K562 (cell line): ENCODE data around the gene TBC1D20. TPM values are rescaled to one million over a fixed set of nuclear protein-coding genes. Genes with fewer than 3 reads are reported as not detected.

ENCODE experiments used
- ARID1B ChIP-seq: fragments of 450-650 bp; IDR thresholded peaks from 2 replicates; pipeline ENCODE4 v1.6.1; 2016; ENCODE audit warnings: antibody characterized with exemption, mild to moderate bottlenecking, inconsistent platforms
- C11orf30 ChIP-seq: fragments of 450-650 bp; IDR thresholded peaks from 2 replicates; pipeline ENCODE4 v1.6.1; 2016; ENCODE audit warnings: low read depth, mild to moderate bottlenecking
- CBFA2T2 ChIP-seq: fragments of 450-650 bp; conservative IDR thresholded peaks from 2 replicates; pipeline ENCODE4 v1.6.1; 2017; ENCODE audit warnings: mild to moderate bottlenecking
- ELF2 ChIP-seq: fragments of 250-450 bp; sonication (Bioruptor Pico); IDR thresholded peaks from 2 replicates; pipeline ENCODE4 v1.5.0; 2021; ENCODE audit warnings: mild to moderate bottlenecking
- HDAC1 ChIP-seq, 2 experiments: fragments of 450-650 bp; IDR thresholded peaks; 2 replicates each; pipeline ENCODE4 v1.6.1; 2016 to 2017; ENCODE audit warnings: inconsistent platforms in 1 of 2, mild to moderate bottlenecking in 1 of 2, moderate library complexity in 1 of 2
- HDAC8 ChIP-seq: fragments of 450-650 bp; IDR thresholded peaks from 2 replicates; pipeline ENCODE4 v1.6.1; 2016; ENCODE audit warnings: mild to moderate bottlenecking, missing genetic modification characterization, moderate library complexity, missing compliant biosample characterization
- MAZ ChIP-seq, 2 experiments: fragments of 450-650 bp in 1 of 2; sonication (generic) in 1 of 2; formaldehyde crosslinking; IDR thresholded peaks in 1 of 2; conservative IDR thresholded peaks in 1 of 2; 2 replicates each; pipeline versions ENCODE4 v1.4.0 to v1.5.0; 2020; ENCODE audit warnings: mild to moderate bottlenecking in 1 of 2, missing genetic modification reagents in 1 of 2
- POLR2G ChIP-seq: fragments of 200-400 bp; formaldehyde crosslinking; IDR thresholded peaks from 2 replicates; pipeline ENCODE4 v1.6.1; 2017; ENCODE audit warnings: low read depth, mild to moderate bottlenecking, antibody characterized with exemption, low read length, moderate library complexity
- RCOR1 ChIP-seq, 2 experiments: IDR thresholded peaks; 2 replicates each; pipeline ENCODE4 v1.6.1; 2012; ENCODE audit warnings: low read depth in 2 of 2, low read length in 2 of 2, borderline replicate concordance in 1 of 2, improper control_type of control experiment in 1 of 2
- RHOXF2B ChIP-seq: fragments of 250-450 bp; sonication (Bioruptor Pico); conservative IDR thresholded peaks from 2 replicates; pipeline ENCODE4 v1.5.1; 2021
- SMAD4 ChIP-seq: fragments of 250-450 bp; sonication (Bioruptor Pico); conservative IDR thresholded peaks from 2 replicates; pipeline ENCODE4 v1.8.0; 2021; ENCODE audit warnings: inconsistent platforms, mild to moderate bottlenecking, moderate library complexity
- SMARCA4 ChIP-seq: fragments of 450-650 bp; IDR thresholded peaks from 2 replicates; pipeline ENCODE4 v1.6.1; 2016
- SP1 ChIP-seq: sonication (generic); formaldehyde crosslinking; IDR thresholded peaks from 2 replicates; pipeline ENCODE4 v1.8.1; 2022; ENCODE audit warnings: mild to moderate bottlenecking, missing genetic modification reagents
- SREBF1 ChIP-seq: fragments of 150-350 bp; IDR thresholded peaks from 2 replicates; pipeline ENCODE4 v1.6.1; 2014; ENCODE audit warnings: antibody characterized with exemption, low read depth, low read length, borderline replicate concordance
- ZFX ChIP-seq: sonication (generic); formaldehyde crosslinking; IDR thresholded peaks from 2 replicates; pipeline ENCODE4 v1.8.0; 2022; ENCODE audit warnings: mild to moderate bottlenecking, missing genetic modification reagents, moderate library complexity
- ZNF589 ChIP-seq: fragments of 200-800 bp; sonication (Bioruptor generic); IDR thresholded peaks from 2 replicates; pipeline ENCODE4 v1.6.1; 2016; ENCODE audit warnings: low read depth, missing genetic modification characterization, missing compliant biosample characterization
- polyA plus RNA-seq, 8 experiments: library from polyadenylated mRNA; depleted of rRNA in 4 of 8; stranded (reverse) in 5 of 8; unstranded in 3 of 8; fragments of >200 nt; fragmentation: Nextera tagmentation in 2 of 8; fragmentation: Illumina TruSeq in 1 of 8; extraction: Ambion mirVana in 2 of 8; extraction: Trizol in 1 of 8; gene quantifications; 2 replicates each; pipeline versions ENCODE4 v1.2.1 to v1.2.3, GENCODE V29; 2011 to 2014; ENCODE audit warnings: inconsistent platforms in 1 of 8, missing spikeins in 1 of 8
- total RNA-seq, 7 experiments: library from RNA; depleted of rRNA in 6 of 7; stranded (reverse); fragments of >200 nt in 6 of 7; fragmentation: Illumina TruSeq in 2 of 7; extraction: Trizol in 2 of 7; gene quantifications; 2 replicates each; pipeline versions ENCODE4 v1.2.1 to v1.2.3, GENCODE V29; 2011 to 2021; ENCODE audit warnings: low replicate concordance in 1 of 7
- TF ChIP-seq, protein P1 (sequence below): fragments of 450-650 bp; IDR thresholded peaks from 2 replicates; pipeline ENCODE4 v1.6.1; 2017; ENCODE audit warnings: antibody characterized with exemption
- TF ChIP-seq, protein P2 (sequence below): sonication (generic); formaldehyde crosslinking; IDR thresholded peaks from 2 replicates; pipeline ENCODE4 v1.9.0; 2022; ENCODE audit warnings: mild to moderate bottlenecking, missing genetic modification reagents
- TF ChIP-seq, protein P3 (sequence below): sonication (generic); formaldehyde crosslinking; IDR thresholded peaks from 2 replicates; pipeline ENCODE4 v1.8.1; 2023; ENCODE audit warnings: mild to moderate bottlenecking, missing genetic modification reagents
- TF ChIP-seq, protein P4 (sequence below): fragments of 250-450 bp; sonication (Bioruptor Pico); IDR thresholded peaks from 2 replicates; pipeline ENCODE4 v1.9.0; 2021; ENCODE audit warnings: mild to moderate bottlenecking
- TF ChIP-seq, protein P5 (sequence below): fragments of 450-650 bp; formaldehyde crosslinking; IDR thresholded peaks from 2 replicates; pipeline ENCODE4 v1.4.0; 2020; ENCODE audit warnings: mild to moderate bottlenecking, moderate library complexity

The TBC1D20 gene
- total and polyA plus RNA-seq, 9 of the 15 experiments (the other 6 are each of a cell fraction or from before 2014, with no cell fraction given): 7.0 to 25.3 (median 15.1) TPM

DNA sequence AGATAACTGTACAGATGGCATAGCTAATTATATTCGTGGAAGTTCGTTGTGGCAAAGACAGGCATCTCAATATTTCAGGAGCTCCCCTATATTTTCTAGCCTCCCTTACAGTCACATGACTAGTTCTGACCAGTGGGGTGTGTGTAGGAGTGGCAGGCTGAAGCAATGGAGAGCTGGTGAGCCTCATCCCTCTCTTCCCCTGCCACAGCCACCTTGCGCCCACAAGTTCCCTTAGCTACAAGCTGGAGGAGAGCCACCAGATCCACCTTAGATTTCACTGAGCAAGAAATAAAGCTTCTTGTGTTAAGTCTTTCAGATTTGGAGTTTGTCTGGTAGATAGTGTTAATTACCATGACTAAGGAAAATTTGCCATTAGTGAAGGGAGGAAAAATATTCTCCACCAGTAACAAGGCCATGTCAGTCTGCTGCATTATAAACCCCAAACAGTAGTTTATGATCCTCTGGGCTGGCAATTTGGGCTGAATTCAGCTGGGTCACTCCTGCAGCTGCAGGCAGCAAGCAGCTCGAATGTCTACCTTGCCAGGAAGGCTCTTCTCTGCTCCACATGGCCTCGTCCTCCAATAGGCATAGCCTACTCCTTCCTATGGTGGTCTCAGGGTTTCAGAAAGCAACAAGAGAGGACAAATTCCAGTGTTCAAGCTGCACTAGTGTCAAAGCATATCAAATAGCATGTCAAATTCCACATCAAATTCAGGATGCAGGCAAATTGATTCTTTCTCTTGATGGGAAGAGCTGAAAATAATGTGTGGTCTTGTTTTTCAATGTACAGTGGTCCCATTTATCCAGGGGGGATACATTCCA lies 61.7 kb downstream of the TBC1D20 start (continued):
- 0 out of 4 replicates have a peak, but pooled peaks of 1 of the 2 experiments have one; percentile 14 for TF ChIP-seq MAZ (CRISPR knock-in tag; conservative IDR thresholded peaks at IDR 0.05 in 1 of 2, IDR thresholded peaks at IDR 0.05 in 1 of 2)
- TF ChIP-seq SMARCA4: peak; percentile 29; the same call in 1 of the 2 replicates
- TF ChIP-seq, protein P1, sequence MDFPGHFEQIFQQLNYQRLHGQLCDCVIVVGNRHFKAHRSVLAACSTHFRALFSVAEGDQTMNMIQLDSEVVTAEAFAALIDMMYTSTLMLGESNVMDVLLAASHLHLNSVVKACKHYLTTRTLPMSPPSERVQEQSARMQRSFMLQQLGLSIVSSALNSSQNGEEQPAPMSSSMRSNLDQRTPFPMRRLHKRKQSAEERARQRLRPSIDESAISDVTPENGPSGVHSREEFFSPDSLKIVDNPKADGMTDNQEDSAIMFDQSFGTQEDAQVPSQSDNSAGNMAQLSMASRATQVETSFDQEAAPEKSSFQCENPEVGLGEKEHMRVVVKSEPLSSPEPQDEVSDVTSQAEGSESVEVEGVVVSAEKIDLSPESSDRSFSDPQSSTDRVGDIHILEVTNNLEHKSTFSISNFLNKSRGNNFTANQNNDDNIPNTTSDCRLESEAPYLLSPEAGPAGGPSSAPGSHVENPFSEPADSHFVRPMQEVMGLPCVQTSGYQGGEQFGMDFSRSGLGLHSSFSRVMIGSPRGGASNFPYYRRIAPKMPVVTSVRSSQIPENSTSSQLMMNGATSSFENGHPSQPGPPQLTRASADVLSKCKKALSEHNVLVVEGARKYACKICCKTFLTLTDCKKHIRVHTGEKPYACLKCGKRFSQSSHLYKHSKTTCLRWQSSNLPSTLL: no peak
- TF ChIP-seq, protein P2, sequence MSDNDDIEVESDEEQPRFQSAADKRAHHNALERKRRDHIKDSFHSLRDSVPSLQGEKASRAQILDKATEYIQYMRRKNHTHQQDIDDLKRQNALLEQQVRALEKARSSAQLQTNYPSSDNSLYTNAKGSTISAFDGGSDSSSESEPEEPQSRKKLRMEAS (CRISPR knock-in tag): no peak
- TF ChIP-seq ZNF589 (CRISPR knock-in tag): peak; percentile 84
- TF ChIP-seq, protein P3, sequence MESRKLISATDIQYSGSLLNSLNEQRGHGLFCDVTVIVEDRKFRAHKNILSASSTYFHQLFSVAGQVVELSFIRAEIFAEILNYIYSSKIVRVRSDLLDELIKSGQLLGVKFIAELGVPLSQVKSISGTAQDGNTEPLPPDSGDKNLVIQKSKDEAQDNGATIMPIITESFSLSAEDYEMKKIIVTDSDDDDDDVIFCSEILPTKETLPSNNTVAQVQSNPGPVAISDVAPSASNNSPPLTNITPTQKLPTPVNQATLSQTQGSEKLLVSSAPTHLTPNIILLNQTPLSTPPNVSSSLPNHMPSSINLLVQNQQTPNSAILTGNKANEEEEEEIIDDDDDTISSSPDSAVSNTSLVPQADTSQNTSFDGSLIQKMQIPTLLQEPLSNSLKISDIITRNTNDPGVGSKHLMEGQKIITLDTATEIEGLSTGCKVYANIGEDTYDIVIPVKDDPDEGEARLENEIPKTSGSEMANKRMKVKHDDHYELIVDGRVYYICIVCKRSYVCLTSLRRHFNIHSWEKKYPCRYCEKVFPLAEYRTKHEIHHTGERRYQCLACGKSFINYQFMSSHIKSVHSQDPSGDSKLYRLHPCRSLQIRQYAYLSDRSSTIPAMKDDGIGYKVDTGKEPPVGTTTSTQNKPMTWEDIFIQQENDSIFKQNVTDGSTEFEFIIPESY: no peak
- TF ChIP-seq SP1 (CRISPR knock-in tag): peak; percentile 35; the same call in 1 of the 2 replicates
- TF ChIP-seq SMAD4: peak; percentile 3
- 0 out of 2 replicates have a peak, but pooled peaks have one; percentile 8 for TF ChIP-seq HDAC8
- peak; percentile 21 for TF ChIP-seq CBFA2T2
- TF ChIP-seq ARID1B: peak; percentile 16; the same call in 1 of the 2 replicates
- TF ChIP-seq, protein P4, sequence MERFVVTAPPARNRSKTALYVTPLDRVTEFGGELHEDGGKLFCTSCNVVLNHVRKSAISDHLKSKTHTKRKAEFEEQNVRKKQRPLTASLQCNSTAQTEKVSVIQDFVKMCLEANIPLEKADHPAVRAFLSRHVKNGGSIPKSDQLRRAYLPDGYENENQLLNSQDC (CRISPR knock-in tag): no peak
- peak; percentile 86 for TF ChIP-seq C11orf30
- TF ChIP-seq, protein P5, sequence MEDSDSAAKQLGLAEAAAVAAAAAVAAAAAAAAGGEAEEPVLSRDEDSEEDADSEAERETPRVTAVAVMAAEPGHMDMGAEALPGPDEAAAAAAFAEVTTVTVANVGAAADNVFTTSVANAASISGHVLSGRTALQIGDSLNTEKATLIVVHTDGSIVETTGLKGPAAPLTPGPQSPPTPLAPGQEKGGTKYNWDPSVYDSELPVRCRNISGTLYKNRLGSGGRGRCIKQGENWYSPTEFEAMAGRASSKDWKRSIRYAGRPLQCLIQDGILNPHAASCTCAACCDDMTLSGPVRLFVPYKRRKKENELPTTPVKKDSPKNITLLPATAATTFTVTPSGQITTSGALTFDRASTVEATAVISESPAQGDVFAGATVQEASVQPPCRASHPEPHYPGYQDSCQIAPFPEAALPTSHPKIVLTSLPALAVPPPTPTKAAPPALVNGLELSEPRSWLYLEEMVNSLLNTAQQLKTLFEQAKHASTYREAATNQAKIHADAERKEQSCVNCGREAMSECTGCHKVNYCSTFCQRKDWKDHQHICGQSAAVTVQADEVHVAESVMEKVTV (CRISPR knock-in tag): 0 out of 2 replicates have a peak, but pooled peaks have one; percentile 26
- TF ChIP-seq SREBF1: no peak
- no peak; the same call in 1 of the 2 replicates for TF ChIP-seq POLR2G
- 0 out of 2 replicates have a peak, but pooled peaks have one; percentile 6 for TF ChIP-seq ELF2 (CRISPR knock-in tag)
- TF ChIP-seq HDAC1 (IDR thresholded peaks at IDR 0.05): 0 out of 4 replicates have a peak, but pooled peaks of 1 of the 2 experiments have one; percentile 14
- 0 out of 4 replicates have a peak, but pooled peaks of 1 of the 2 experiments have one; percentile 21 for TF ChIP-seq RCOR1 (IDR thresholded peaks at IDR 0.05; ENCODE audit: borderline replicate concordance in 1 of 2, low read depth in 2 of 2, low read length in 2 of 2)
- TF ChIP-seq ZFX (CRISPR knock-in tag): no peak
- TF ChIP-seq RHOXF2B (CRISPR knock-in tag): 0 out of 2 replicates have a peak, but pooled peaks have one; percentile 79
